Upper lobe of right lung (tissue), 1 donor: ENCODE results near the gene VPS39. TPM values are rescaled to one million over a fixed set of nuclear protein-coding genes. Genes with fewer than 3 reads are reported as not detected.

Experiments used
- ATAC-seq: fragments of 200-7000 bp; cut with Tn5 transposase; one replicate; pipeline ENCODE4 v1.9.1; 2020; ENCODE audit warnings: mild to moderate bottlenecking, moderate library complexity
- DNase-seq: peaks from one replicate; pipeline ENCODE4 v3.0.0-alpha.2; 2020
- H3K27ac ChIP-seq: fragments of 200-600 bp; one replicate; pipeline ENCODE4 v1.8.0; 2022
- H3K27me3 ChIP-seq: fragments of 200-600 bp; one replicate; pipeline ENCODE4 v1.8.0; 2022; ENCODE audit warnings: mild to moderate bottlenecking
- H3K36me3 ChIP-seq: fragments of 200-600 bp; one replicate; pipeline ENCODE4 v1.8.0; 2022
- H3K4me1 ChIP-seq: fragments of 200-600 bp; one replicate; pipeline ENCODE4 v1.8.0; 2022
- H3K4me3 ChIP-seq: fragments of 200-600 bp; one replicate; pipeline ENCODE4 v1.8.0; 2022; ENCODE audit warnings: mild to moderate bottlenecking
- H3K9me3 ChIP-seq: fragments of 200-600 bp; one replicate; pipeline ENCODE4 v1.8.0; 2022
- intact Hi-C: fragments of 100-400 bp; cut with DNase I; formaldehyde crosslinking; loops from one replicate; pipeline ENCODE4 v1.11.0; 2022
- total RNA-seq: library from RNA; stranded (reverse); fragmentation: NEBNext Ultra II Directional; extraction: Animal tissue kit (Norgen Biotek cat#: 25700); gene quantifications from one replicate; pipeline ENCODE4 v1.2.1, GENCODE V29; 2021
- TF ChIP-seq, protein P1 (sequence below): fragments of 200-600 bp; IDR thresholded peaks from one replicate; pipeline ENCODE4 v1.8.0; 2022; ENCODE audit warnings: antibody characterized with exemption
- donor health status: DM: no; HTN: yes; CAD: no; lungs with severe emphysema.

Gene VPS39
- total RNA-seq, 1 donor from 2014 or later = 83.3 TPM

DNA sequence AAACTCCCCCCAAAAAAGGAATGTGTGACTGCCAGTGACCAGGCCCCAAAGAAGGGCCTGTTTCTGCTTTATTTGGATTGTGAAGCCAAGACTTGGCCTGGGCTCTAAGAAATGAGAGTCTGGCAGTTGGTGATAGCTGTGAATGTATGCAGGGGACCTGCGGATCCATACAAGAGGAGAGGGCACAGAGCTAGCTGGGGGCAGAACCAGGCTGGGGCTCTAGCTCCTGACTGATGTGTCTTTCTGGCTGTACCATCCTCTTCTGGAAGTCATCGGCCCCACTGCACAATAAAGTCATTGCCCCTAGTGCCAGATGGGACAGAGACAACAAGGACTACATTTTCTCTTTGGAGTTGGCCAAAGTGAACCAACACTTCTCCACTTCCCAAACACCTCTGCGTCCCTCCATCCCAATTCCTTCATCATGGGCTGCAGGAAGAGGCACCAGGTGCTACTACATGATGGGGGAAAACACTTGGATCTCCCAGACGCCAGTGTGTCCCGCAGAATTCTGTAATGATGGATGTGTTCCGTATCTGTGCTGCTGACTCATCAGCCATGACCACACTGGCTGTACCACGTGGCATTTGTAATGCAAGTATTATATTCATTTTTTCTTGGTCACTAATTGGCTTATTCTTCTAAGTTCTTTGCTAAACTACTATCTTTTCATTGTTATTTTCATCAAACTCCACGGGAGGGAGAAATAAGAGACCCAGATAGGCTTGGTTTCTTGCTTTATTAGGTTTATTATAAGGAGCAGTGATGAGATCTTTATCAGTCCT is 49.9 kb downstream of the VPS39 start:
- ATAC-seq (no peak), DNase-seq (no peak)
- Histone ChIP-seq H3K9me3 (no peaks in the 10 kb centered on the region), H3K4me3 (no peak overlapping the region), H3K4me1 (peaks cover 3% of the 10 kb centered on the region), H3K27me3 (no peaks in the 10 kb centered on the region), H3K36me3 (peaks cover 46% of the 10 kb centered on the region), H3K27ac (no peak overlapping the region)
- TF ChIP-seq, protein P1, sequence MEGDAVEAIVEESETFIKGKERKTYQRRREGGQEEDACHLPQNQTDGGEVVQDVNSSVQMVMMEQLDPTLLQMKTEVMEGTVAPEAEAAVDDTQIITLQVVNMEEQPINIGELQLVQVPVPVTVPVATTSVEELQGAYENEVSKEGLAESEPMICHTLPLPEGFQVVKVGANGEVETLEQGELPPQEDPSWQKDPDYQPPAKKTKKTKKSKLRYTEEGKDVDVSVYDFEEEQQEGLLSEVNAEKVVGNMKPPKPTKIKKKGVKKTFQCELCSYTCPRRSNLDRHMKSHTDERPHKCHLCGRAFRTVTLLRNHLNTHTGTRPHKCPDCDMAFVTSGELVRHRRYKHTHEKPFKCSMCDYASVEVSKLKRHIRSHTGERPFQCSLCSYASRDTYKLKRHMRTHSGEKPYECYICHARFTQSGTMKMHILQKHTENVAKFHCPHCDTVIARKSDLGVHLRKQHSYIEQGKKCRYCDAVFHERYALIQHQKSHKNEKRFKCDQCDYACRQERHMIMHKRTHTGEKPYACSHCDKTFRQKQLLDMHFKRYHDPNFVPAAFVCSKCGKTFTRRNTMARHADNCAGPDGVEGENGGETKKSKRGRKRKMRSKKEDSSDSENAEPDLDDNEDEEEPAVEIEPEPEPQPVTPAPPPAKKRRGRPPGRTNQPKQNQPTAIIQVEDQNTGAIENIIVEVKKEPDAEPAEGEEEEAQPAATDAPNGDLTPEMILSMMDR = no peak
- intact Hi-C loops = no loop called here

DNA sequence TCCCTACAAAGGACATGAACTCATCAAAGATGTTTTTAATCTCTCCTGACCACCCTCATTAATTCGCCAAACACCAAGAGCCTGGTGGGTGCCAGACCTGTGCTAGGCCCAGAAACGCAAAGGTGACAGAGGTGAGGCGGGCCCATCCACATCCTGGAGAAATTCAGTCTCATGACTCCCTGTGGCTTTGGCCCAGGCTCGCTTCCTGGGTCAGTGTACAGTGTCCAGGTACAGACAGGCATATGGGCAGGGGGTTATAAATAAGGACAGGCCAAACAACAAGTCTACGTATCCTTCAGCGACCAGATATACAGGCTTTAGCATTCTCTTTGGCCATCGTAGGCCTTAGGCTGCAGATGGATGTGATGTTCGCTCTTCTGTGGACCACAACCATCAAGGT is 50.7 kb downstream of the VPS39 start:
- H3K4me3 ChIP-seq = no peak overlapping the region
- DNase-seq (no peak), ATAC-seq (no peak)
- no peaks in the 10 kb centered on the region for H3K27me3 ChIP-seq
- no peak overlapping the region for H3K27ac ChIP-seq
- TF ChIP-seq, protein P1 = no peak
- H3K36me3 ChIP-seq = peaks cover 38% of the 10 kb centered on the region
- intact Hi-C loops = no loop called here
- H3K4me1 ChIP-seq = peaks cover 6% of the 10 kb centered on the region
- H3K9me3 ChIP-seq = no peaks in the 10 kb centered on the region

DNA sequence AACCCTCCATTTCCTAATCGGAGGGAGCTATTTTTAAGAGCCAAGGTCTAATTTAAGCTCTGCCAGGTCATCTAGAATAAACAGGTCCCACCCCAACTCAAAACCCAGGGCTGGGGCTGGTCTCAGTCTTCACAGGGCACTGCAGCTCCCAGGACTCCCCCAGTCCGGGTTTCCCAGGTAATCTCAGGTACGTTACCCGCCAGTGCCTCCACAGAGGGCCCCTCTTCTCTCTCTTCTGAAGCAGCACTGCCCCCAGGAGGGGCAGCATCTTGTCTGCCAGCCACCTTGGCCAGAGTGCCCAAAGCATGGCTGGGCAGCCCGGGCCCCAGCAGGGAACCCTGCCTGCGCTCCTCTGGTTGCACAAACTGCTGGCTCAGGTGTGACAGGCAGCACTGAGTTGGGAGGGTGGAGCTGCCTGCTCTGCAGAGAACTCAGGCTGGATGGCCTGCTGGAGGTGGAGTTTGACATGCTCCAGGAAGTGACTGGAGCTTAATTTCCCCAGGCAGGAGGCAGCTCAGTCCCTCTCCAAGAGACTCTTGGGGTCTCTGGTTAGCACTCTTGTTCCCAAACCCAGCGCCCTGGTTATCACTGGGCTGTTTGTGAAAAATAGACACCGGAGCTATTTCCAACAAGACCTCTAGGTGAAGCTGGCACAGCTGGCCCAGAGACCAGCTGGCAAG is 51.7 kb downstream of the VPS39 start, which contains the start of gene PLA2G4F:
Gene PLA2G4F, minus strand, starts transcription at position 394 of the 680 bp plus-strand sequence. Its CDS starts 87 bp downstream, at position 307.
- ATAC-seq (peak; percentile 65), DNase-seq (peak; percentile 88)
- intact Hi-C loops = no loop called here
- peaks cover 12% of the 10 kb centered on the region for H3K4me1 ChIP-seq
- TF ChIP-seq, protein P1 = no peak
- H3K27ac ChIP-seq = peak within 1 kb of the TSS; percentile 71
- H3K36me3 ChIP-seq = peaks cover 28% of the 10 kb centered on the region
- no peaks in the 10 kb centered on the region for H3K9me3 ChIP-seq
- no peaks in the 10 kb centered on the region for H3K27me3 ChIP-seq
- peak within 1 kb of the TSS; percentile 47 for H3K4me3 ChIP-seq

- DNase-seq (peak; percentile 78), ATAC-seq (peak; percentile 20)
- TF ChIP-seq, protein P1 = no peak
- Histone ChIP-seq H3K27me3 (no peaks in the 10 kb centered on the region), H3K27ac (peak overlapping the region; percentile 71), H3K4me1 (peaks cover 16% of the 10 kb centered on the region), H3K36me3 (peaks cover 21% of the 10 kb centered on the region), H3K4me3 (peak overlapping the region; percentile 47), H3K9me3 (no peaks in the 10 kb centered on the region)
- intact Hi-C loops = no loop called here
Observed at GRCh38 chr15:42155546-42156242, 52.4 kb downstream of the VPS39 start.

DNA sequence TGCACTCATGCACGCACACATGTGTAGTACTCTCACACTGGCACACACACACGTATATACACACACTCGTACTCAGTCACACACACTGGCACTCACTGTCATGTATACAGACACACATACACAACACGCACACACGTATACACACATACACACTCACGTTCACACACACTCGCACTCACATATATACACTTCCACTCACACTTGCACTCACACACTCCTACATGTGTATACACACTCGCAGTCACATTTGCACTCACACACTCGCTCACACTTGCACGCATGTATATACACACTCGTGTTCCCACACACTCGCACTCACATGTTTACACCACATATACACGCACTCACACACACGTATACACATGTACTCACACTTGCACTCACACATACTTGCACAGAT is 53.1 kb downstream of the VPS39 start:
- DNase-seq (no peak), ATAC-seq (no peak)
- Histone ChIP-seq H3K36me3 (peaks cover 14% of the 10 kb centered on the region), H3K9me3 (no peaks in the 10 kb centered on the region), H3K27me3 (no peaks in the 10 kb centered on the region), H3K27ac (peak overlapping the region; percentile 71), H3K4me3 (peak overlapping the region; percentile 47), H3K4me1 (peaks cover 16% of the 10 kb centered on the region)
- TF ChIP-seq, protein P1 = no peak
- intact Hi-C loops = no loop called here
